HCT116 (cell line): ENCODE measurements around the gene FRMD4A.

ENCODE experiments used
- CEBPB ChIP-seq: IDR thresholded peaks from 2 replicates; pipeline ENCODE4 v1.6.1; 2012; ENCODE audit warnings: low read depth
- EGR1 ChIP-seq: IDR thresholded peaks from 2 replicates; pipeline ENCODE4 v1.6.1; 2012; ENCODE audit warnings: low read depth
- EZH2 ChIP-seq: fragments of 200-600 bp; sonication (generic); IDR thresholded peaks from 2 replicates; pipeline ENCODE4 v1.6.1; 2017; ENCODE audit warnings: antibody characterized with exemption, mixed run types
- POLR2A ChIP-seq: IDR thresholded peaks from 2 replicates; pipeline ENCODE4 v1.7.0; 2011; ENCODE audit warnings: borderline replicate concordance; ENCODE audit not compliant: insufficient read depth, insufficient read length; ENCODE audit errors: extremely low read depth
- POLR2AphosphoS5 ChIP-seq: IDR thresholded peaks from 2 replicates; pipeline ENCODE4 v1.6.1; 2011; ENCODE audit warnings: mild to moderate bottlenecking, low read depth, low read length, moderate library complexity
- RAD21 ChIP-seq: IDR thresholded peaks from 2 replicates; pipeline ENCODE4 v1.6.1; 2012; ENCODE audit warnings: low read depth, mild to moderate bottlenecking
- SP1 ChIP-seq: IDR thresholded peaks from 2 replicates; pipeline ENCODE4 v1.6.1; 2012; ENCODE audit warnings: low read depth
- YY1 ChIP-seq: IDR thresholded peaks from 2 replicates; pipeline ENCODE4 v1.6.1; 2011; ENCODE audit warnings: low read length, low read depth, moderate library complexity, mild to moderate bottlenecking; ENCODE audit not compliant: insufficient replicate concordance; ENCODE audit errors: extremely low read depth
- ZFX ChIP-seq: fragments of 450-650 bp; IDR thresholded peaks from 2 replicates; pipeline ENCODE4 v1.6.1; 2017
- ZNF274 ChIP-seq: fragments of 200-500 bp; sonication (Bioruptor generic); IDR thresholded peaks from 2 replicates; pipeline ENCODE4 v1.6.1; 2014; ENCODE audit warnings: mild to moderate bottlenecking, low read depth, low read length, inconsistent platforms
- TF ChIP-seq, protein P1 (sequence below): IDR thresholded peaks from 2 replicates; pipeline ENCODE4 v1.6.1; 2012
- TF ChIP-seq, protein P2 (sequence below), 3 experiments: fragments of 200-600 bp in 1 of 3; sonication (generic) in 1 of 3; IDR thresholded peaks in 2 of 3; conservative IDR thresholded peaks in 1 of 3; 2 replicates each; pipeline ENCODE4 v1.5.1; 2012 to 2017; ENCODE audit warnings: low read depth in 2 of 3, low read length in 2 of 3, antibody characterized with exemption in 1 of 3, borderline replicate concordance in 1 of 3, control low read depth in 1 of 3, mild to moderate bottlenecking in 1 of 3, mixed read lengths in 1 of 3, mixed run types in 1 of 3, moderate library complexity in 1 of 3; ENCODE audit not compliant: insufficient read depth in 1 of 3
- TF ChIP-seq, protein P3 (sequence below): IDR thresholded peaks from 2 replicates; pipeline ENCODE4 v1.6.1; 2011; ENCODE audit warnings: mild to moderate bottlenecking, low read length, moderate library complexity; ENCODE audit not compliant: insufficient replicate concordance; ENCODE audit errors: extremely low read depth
- TF ChIP-seq, protein P4 (sequence below): IDR thresholded peaks from 2 replicates; pipeline ENCODE4 v1.6.1; 2012; ENCODE audit warnings: low read depth

DNA sequence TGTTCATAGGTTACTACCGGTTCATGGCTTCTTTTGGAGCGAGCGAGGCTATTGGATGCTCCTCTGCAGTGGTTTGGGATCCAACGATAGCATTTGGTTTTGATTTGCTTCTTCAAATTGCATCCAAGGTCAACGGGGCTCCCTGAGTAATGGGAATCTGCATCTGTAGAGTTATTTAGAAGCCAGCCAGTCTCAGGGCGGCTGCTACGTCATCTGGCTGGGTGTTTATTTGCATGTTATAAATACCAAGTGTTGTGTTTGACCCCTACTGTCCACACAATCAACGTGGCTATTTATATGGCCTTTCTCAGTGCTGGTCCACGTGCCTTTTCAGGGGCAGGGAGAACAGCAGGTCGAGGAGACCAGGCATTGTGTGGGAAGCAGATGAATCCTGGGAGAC, 606.2 kb downstream of the FRMD4A start:
- TF ChIP-seq, protein P1, sequence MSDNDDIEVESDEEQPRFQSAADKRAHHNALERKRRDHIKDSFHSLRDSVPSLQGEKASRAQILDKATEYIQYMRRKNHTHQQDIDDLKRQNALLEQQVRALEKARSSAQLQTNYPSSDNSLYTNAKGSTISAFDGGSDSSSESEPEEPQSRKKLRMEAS: no peak
- TF ChIP-seq, protein P2, sequence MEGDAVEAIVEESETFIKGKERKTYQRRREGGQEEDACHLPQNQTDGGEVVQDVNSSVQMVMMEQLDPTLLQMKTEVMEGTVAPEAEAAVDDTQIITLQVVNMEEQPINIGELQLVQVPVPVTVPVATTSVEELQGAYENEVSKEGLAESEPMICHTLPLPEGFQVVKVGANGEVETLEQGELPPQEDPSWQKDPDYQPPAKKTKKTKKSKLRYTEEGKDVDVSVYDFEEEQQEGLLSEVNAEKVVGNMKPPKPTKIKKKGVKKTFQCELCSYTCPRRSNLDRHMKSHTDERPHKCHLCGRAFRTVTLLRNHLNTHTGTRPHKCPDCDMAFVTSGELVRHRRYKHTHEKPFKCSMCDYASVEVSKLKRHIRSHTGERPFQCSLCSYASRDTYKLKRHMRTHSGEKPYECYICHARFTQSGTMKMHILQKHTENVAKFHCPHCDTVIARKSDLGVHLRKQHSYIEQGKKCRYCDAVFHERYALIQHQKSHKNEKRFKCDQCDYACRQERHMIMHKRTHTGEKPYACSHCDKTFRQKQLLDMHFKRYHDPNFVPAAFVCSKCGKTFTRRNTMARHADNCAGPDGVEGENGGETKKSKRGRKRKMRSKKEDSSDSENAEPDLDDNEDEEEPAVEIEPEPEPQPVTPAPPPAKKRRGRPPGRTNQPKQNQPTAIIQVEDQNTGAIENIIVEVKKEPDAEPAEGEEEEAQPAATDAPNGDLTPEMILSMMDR (IDR thresholded peaks at IDR 0.05 in 2 of 3, conservative IDR thresholded peaks at IDR 0.05 in 1 of 3; ENCODE audit: borderline replicate concordance in 1 of 3, insufficient read depth in 1 of 3, low read depth in 2 of 3, low read length in 2 of 3): no peak
- no peak for TF ChIP-seq EZH2
- TF ChIP-seq YY1: no peak
- no peak for TF ChIP-seq CEBPB
- TF ChIP-seq, protein P3, sequence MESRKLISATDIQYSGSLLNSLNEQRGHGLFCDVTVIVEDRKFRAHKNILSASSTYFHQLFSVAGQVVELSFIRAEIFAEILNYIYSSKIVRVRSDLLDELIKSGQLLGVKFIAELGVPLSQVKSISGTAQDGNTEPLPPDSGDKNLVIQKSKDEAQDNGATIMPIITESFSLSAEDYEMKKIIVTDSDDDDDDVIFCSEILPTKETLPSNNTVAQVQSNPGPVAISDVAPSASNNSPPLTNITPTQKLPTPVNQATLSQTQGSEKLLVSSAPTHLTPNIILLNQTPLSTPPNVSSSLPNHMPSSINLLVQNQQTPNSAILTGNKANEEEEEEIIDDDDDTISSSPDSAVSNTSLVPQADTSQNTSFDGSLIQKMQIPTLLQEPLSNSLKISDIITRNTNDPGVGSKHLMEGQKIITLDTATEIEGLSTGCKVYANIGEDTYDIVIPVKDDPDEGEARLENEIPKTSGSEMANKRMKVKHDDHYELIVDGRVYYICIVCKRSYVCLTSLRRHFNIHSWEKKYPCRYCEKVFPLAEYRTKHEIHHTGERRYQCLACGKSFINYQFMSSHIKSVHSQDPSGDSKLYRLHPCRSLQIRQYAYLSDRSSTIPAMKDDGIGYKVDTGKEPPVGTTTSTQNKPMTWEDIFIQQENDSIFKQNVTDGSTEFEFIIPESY: no peak
- no peak for TF ChIP-seq ZNF274
- TF ChIP-seq RAD21: no peak
- TF ChIP-seq POLR2AphosphoS5: no peak
- TF ChIP-seq EGR1: no peak
- TF ChIP-seq SP1: no peak
- TF ChIP-seq ZFX: no peak
- TF ChIP-seq, protein P4, sequence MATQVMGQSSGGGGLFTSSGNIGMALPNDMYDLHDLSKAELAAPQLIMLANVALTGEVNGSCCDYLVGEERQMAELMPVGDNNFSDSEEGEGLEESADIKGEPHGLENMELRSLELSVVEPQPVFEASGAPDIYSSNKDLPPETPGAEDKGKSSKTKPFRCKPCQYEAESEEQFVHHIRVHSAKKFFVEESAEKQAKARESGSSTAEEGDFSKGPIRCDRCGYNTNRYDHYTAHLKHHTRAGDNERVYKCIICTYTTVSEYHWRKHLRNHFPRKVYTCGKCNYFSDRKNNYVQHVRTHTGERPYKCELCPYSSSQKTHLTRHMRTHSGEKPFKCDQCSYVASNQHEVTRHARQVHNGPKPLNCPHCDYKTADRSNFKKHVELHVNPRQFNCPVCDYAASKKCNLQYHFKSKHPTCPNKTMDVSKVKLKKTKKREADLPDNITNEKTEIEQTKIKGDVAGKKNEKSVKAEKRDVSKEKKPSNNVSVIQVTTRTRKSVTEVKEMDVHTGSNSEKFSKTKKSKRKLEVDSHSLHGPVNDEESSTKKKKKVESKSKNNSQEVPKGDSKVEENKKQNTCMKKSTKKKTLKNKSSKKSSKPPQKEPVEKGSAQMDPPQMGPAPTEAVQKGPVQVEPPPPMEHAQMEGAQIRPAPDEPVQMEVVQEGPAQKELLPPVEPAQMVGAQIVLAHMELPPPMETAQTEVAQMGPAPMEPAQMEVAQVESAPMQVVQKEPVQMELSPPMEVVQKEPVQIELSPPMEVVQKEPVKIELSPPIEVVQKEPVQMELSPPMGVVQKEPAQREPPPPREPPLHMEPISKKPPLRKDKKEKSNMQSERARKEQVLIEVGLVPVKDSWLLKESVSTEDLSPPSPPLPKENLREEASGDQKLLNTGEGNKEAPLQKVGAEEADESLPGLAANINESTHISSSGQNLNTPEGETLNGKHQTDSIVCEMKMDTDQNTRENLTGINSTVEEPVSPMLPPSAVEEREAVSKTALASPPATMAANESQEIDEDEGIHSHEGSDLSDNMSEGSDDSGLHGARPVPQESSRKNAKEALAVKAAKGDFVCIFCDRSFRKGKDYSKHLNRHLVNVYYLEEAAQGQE: no peak
- no peak for TF ChIP-seq POLR2A
